ENCODE data around the gene PDZD8.

DNA sequence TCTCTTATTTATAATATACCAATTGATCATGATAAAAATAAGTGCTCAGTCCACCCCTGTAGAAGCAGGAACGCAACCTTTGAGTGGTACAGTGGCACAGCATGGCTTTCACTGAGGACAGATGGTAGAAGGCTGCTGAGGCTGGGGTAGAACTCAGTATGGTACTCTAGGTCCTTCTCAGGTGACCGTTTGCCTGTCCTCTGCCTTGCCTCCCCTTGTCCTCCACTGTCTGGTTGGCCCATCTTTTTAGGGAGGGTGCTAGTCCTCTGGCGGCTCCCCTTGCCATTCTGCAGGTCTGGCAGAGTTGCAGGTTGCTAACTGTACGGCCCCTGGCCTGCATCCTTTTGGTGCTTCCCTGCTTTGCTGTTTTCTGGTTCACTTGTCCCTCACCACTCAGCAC, 107.0 kb downstream of the PDZD8 start:
- TF ChIP-seq EZH2 (IDR thresholded peaks at IDR 0.05; ENCODE audit: low read length, unreplicated experiment), result no peak
- no peak for TF ChIP-seq CTCF (conservative IDR thresholded peaks at IDR 0.05; ENCODE audit: low read depth, low read length)
